Measurements from ENCODE around the gene PHAF1.

Gene PHAF1

GRCh38 chr16:67161595-67162058, 51.9 kb downstream of the PHAF1 start:
- in situ Hi-C loops (cut with MboI; ENCODE audit: low sequenced_read_pairs), result no loop called here

- in situ Hi-C loops (cut with MboI; ENCODE audit: low sequenced_read_pairs), result no loop called here
Measured at GRCh38 chr16:67162506-67163163, 52.9 kb downstream of the PHAF1 start.

GRCh38 chr16:67163164-67163998, 53.6 kb downstream of the PHAF1 start:
- in situ Hi-C loops (cut with MboI; ENCODE audit: low sequenced_read_pairs), result no loop called here

- in situ Hi-C loops (cut with MboI; ENCODE audit: low sequenced_read_pairs), result no loop called here
Measured at GRCh38 chr16:67163999-67164558, 54.3 kb downstream of the PHAF1 start.

GRCh38 chr16:67164599-67165061, 54.9 kb downstream of the PHAF1 start, which contains the start of gene HSF4:
HSF4 (plus strand) TSS chr16:67164745; CDS start chr16:67164812, 67 bp downstream.
- in situ Hi-C loops (cut with MboI; ENCODE audit: low sequenced_read_pairs), result no loop called here

GRCh38 chr16:67165121-67166078, 55.7 kb downstream of the PHAF1 start:
- in situ Hi-C loops (cut with MboI; ENCODE audit: low sequenced_read_pairs), result no loop called here

- in situ Hi-C loops (cut with MboI; ENCODE audit: low sequenced_read_pairs), result no loop called here
Measured at GRCh38 chr16:67166110-67166547, 56.4 kb downstream of the PHAF1 start.

GRCh38 chr16:67166598-67167168, 56.9 kb downstream of the PHAF1 start:
- in situ Hi-C loops (cut with MboI; ENCODE audit: low sequenced_read_pairs), result no loop called here

GRCh38 chr16:67167588-67167987, 57.8 kb downstream of the PHAF1 start:
- in situ Hi-C loops (cut with MboI; ENCODE audit: low sequenced_read_pairs), result no loop called here

- in situ Hi-C loops (cut with MboI; ENCODE audit: low sequenced_read_pairs), result no loop called here
Measured at GRCh38 chr16:67169011-67169451, 59.3 kb downstream of the PHAF1 start.

- in situ Hi-C loops (cut with MboI; ENCODE audit: low sequenced_read_pairs), result no loop called here
Measured at GRCh38 chr16:67169642-67170167, 60.0 kb downstream of the PHAF1 start.

- in situ Hi-C loops (cut with MboI; ENCODE audit: low sequenced_read_pairs), result no loop called here
Measured at GRCh38 chr16:67170168-67170948, 60.6 kb downstream of the PHAF1 start, which contains the start of gene NOL3. NOL3 (plus strand) TSS chr16:67170538.

- in situ Hi-C loops (cut with MboI; ENCODE audit: low sequenced_read_pairs), result no loop called here
Measured at GRCh38 chr16:67170949-67171649, 61.4 kb downstream of the PHAF1 start.

- in situ Hi-C loops (cut with MboI; ENCODE audit: low sequenced_read_pairs), result no loop called here
Measured at GRCh38 chr16:67173323-67173722, 63.6 kb downstream of the PHAF1 start.

GRCh38 chr16:67173808-67174705, 64.3 kb downstream of the PHAF1 start:
- in situ Hi-C loops (cut with MboI; ENCODE audit: low sequenced_read_pairs), result no loop called here

- in situ Hi-C loops (cut with MboI; ENCODE audit: low sequenced_read_pairs), result no loop called here
Measured at GRCh38 chr16:67174706-67175231, 65.0 kb downstream of the PHAF1 start.

GRCh38 chr16:67176662-67177061, 66.9 kb downstream of the PHAF1 start:
- in situ Hi-C loops (cut with MboI; ENCODE audit: low sequenced_read_pairs), result no loop called here
